Stimulated activated CD4-positive, alpha-beta T cell treated with anti-CD3 and anti-CD28 coated beads, Interleukin-12 subunit alpha, Interleukin-12 subunit beta, amount 100 ng/mL, for 24 hours (primary cell): ENCODE measurements around the gene CCZ1B.
"Not testable (repeated sequence)": the region's sequence is repeated elsewhere in the genome, so short reads cannot be mapped to it uniquely, and the experiment has no call there.

Source experiments
- DNase-seq, 2 experiments: peaks; one replicate each; pipeline ENCODE4 v3.0.0-alpha.2; 2020; ENCODE audit warnings: low read depth in 2 of 2

The CCZ1B gene

GRCh38 chr7:6831018-6831725 lies 5.1 kb upstream of the CCZ1B start:
- no peak for DNase-seq

- DNase-seq: not testable (repeated sequence)
These were observed 4.0 kb upstream of the CCZ1B start for GRCh38 chr7:6830026-6830425.

GRCh38 chr7:6829616-6830015 lies 3.5 kb upstream of the CCZ1B start:
- not testable (repeated sequence) for DNase-seq

GRCh38 chr7:6827180-6827579 lies 1.1 kb upstream of the CCZ1B start:
- DNase-seq: not testable (repeated sequence)

- not testable (repeated sequence) for DNase-seq
These were observed 594 bp downstream of the CCZ1B start for GRCh38 chr7:6825236-6826125.

- not testable (repeated sequence) for DNase-seq
These were observed 4.5 kb downstream of the CCZ1B start for GRCh38 chr7:6821622-6822021.

GRCh38 chr7:6815470-6815869 lies 10.6 kb downstream of the CCZ1B start:
- DNase-seq: not testable (repeated sequence)

- not testable (repeated sequence) for DNase-seq
These were observed 13.1 kb downstream of the CCZ1B start for GRCh38 chr7:6813011-6813410.

GRCh38 chr7:6807959-6808358 lies 18.1 kb downstream of the CCZ1B start:
- DNase-seq: not testable (repeated sequence)

- not testable (repeated sequence) for DNase-seq
These were observed 18.6 kb downstream of the CCZ1B start for GRCh38 chr7:6807393-6807918.

- DNase-seq: not testable (repeated sequence)
These were observed 25.7 kb downstream of the CCZ1B start for GRCh38 chr7:6800331-6800730.

GRCh38 chr7:6799887-6800286 lies 26.2 kb downstream of the CCZ1B start:
- not testable (repeated sequence) for DNase-seq

GRCh38 chr7:6798047-6798446 lies 28.0 kb downstream of the CCZ1B start:
- not testable (repeated sequence) for DNase-seq

GRCh38 chr7:6797218-6797617 lies 28.9 kb downstream of the CCZ1B start:
- not testable (repeated sequence) for DNase-seq

GRCh38 chr7:6794276-6794675 lies 31.8 kb downstream of the CCZ1B start:
- DNase-seq: not testable (repeated sequence)

GRCh38 chr7:6792113-6792872 lies 33.8 kb downstream of the CCZ1B start:
- DNase-seq: not testable (repeated sequence)

GRCh38 chr7:6789353-6789752 lies 36.7 kb downstream of the CCZ1B start:
- not testable (repeated sequence) for DNase-seq

GRCh38 chr7:6781581-6781980 lies 44.5 kb downstream of the CCZ1B start:
- DNase-seq: not testable (repeated sequence)

- DNase-seq: not testable (repeated sequence)
These were observed 64.9 kb downstream of the CCZ1B start for GRCh38 chr7:6761186-6761585.

- not testable (repeated sequence) for DNase-seq
These were observed 72.1 kb downstream of the CCZ1B start, which contains the start of gene RSPH10B2 for GRCh38 chr7:6753964-6754363. TSS of gene RSPH10B2 (plus strand) at chr7:6754103. CDS start at chr7:6757678, 3,575 bp downstream.

GRCh38 chr7:6750173-6750572 lies 75.9 kb downstream of the CCZ1B start:
- not testable (repeated sequence) for DNase-seq
